HL-60/S4 treated with phorbol 12-myristate 13-acetate at 8.2 ng/mL for 4 days and 3 days (cell line): Measurements from ENCODE around the gene ALDH3B2.
"Not testable (repeated sequence)": the region's sequence is repeated elsewhere in the genome, so short reads cannot be mapped to it uniquely, and the experiment has no call there.

Source experiments
- in situ Hi-C: fragments of 300-500 bp; cut with MboI; formaldehyde crosslinking; loops from 2 replicates; pipeline ENCODE4 v1.15.0; 2022; ENCODE audit warnings: low sequenced_read_pairs

Gene ALDH3B2

GRCh38 chr11:67631411-67631810 is 43.0 kb downstream of the ALDH3B2 start:
- in situ Hi-C loops, result no loop called here

GRCh38 chr11:67630943-67631331 is 43.5 kb downstream of the ALDH3B2 start:
- in situ Hi-C loops, result no loop called here

- in situ Hi-C loops, result no loop called here
Measured at GRCh38 chr11:67630228-67630942, 44.0 kb downstream of the ALDH3B2 start.

DNA sequence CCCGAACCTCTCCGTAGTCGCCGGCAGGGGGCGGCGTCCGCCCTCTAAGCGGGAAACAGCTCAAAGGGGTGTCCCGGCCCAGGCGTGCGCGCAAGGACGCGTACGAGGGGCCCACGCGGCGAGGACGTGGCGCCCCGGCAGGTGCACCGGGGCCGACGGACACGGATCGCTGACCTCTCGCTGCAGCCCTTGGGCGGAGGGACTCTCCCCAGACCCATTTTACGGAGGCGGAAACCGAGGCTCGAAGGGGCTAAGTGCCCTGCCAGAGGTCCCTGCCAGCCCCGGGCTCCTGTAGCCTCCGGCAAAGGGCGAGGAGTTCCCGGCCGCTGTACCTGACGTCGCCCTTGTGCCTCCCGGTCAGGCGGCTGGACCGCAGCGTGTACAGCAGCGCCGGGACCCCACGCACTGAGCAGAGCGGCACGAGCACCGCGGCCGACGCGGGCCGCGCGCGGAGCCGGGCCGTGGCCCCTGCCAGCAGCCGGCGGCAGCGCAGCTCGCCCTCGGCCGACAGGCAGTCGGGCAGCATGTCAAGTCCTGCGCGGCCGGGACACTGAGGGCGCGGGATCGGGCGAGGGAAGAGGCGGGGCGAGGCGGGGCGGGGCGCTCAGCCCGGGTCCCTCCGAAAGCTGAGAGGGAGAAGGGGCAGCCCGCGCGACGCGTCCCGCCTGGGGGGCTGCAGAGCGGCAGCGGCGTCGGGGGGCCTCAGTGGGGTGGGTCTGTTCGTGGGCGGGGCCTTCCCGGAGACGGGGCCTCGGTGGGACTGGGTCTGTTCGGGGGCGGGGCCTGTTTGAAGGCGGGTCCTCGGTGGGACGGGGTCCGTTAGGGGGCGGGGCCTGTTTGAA is 44.8 kb downstream of the ALDH3B2 start, which contains the start of gene NUDT8:
TSS of gene NUDT8 (minus strand) at position 552 of the 842 bp plus-strand sequence. CDS start at position 526, 26 bp downstream.
- in situ Hi-C loops, result no loop called here

- in situ Hi-C loops, result no loop called here
Measured at GRCh38 chr11:67628710-67629385, 45.6 kb downstream of the ALDH3B2 start.

GRCh38 chr11:67627812-67628624 is 46.4 kb downstream of the ALDH3B2 start:
- in situ Hi-C loops, result no loop called here

GRCh38 chr11:67627441-67627811 is 47.0 kb downstream of the ALDH3B2 start:
- in situ Hi-C loops, result no loop called here

DNA sequence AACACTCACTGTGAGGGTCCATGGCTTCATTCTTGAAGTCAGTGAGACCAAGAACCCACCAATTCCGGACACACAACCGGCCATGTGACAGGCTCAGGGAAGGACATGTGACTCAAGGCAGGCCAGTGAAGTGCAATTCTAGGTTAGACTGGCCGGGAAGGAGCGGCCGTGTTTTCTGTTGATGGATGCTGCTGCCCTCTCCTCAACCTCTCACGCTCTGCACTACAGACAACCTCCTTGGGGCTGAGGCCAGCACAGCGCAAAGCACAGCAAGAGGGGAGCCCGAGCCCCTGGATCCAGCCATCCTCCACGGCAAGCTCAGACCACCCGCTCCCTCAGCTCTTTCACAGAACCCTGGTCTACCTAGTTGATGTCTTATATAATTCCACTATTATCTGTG is 47.5 kb downstream of the ALDH3B2 start:
- in situ Hi-C loops, result no loop called here

GRCh38 chr11:67626131-67626833 is 48.1 kb downstream of the ALDH3B2 start:
- in situ Hi-C loops, result not testable (repeated sequence)

DNA sequence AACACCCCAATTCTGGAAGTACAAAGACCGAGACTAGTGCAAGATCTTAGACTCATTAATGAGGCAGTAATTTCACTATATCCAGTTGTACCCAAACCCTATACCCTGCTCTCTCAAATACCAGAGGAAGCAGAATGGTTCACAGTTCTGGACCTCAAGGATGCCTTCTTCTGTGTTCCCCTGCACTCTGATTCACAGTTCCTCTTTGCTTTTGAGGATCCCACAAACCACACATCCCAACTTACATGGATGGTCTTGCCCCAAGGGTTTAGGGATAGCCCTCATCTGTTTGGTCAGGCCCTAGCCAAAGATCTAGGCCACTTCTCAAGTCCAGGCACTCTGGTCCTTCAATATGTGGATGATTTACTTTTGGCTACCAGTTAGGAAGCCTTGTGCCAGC is 50.6 kb downstream of the ALDH3B2 start:
- in situ Hi-C loops, result not testable (repeated sequence)

- in situ Hi-C loops, result not testable (repeated sequence)
Measured at GRCh38 chr11:67622905-67623304, 51.5 kb downstream of the ALDH3B2 start.

GRCh38 chr11:67621928-67622327 is 52.5 kb downstream of the ALDH3B2 start:
- in situ Hi-C loops, result not testable (repeated sequence)

GRCh38 chr11:67620621-67621020 is 53.8 kb downstream of the ALDH3B2 start:
- in situ Hi-C loops, result not testable (repeated sequence)

GRCh38 chr11:67619683-67620618 is 54.5 kb downstream of the ALDH3B2 start:
- in situ Hi-C loops, result not testable (repeated sequence)

DNA sequence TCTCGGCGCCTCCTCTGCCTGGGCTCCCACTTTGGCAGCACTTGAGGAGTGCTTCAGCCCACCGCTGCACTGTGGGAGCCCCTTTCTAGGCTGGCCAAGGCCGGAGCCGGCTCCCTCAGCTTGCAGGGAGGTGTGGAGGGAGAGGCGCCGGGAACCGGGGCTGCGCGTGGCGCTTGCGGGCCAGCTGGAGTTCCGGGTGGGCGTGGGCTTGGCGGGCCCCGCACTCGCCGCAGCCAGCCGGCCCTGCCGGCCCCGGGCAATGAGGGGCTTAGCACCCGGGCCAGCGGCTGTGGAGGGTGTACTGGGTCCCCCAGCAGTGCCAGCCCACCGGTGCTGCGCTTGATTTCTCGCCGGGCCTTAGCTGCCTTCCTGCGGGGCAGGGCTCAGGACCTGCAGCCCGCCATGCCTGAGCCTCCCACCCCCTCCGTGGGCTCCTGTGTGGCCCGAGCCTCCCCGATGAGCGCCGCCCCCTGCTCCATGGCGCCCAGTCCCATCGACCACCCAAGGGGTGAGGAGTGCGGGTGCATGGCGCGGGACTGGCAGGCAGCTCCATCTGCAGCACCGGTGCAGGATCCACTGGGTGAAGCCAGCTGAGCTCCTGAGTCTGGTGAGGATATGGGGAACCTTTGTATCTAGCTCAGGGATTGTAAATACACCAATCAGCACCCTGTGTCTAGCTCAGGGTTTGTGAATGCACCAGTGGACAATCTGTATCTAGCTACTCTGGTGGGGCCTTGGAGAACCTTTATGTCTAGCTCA is 55.3 kb downstream of the ALDH3B2 start:
- in situ Hi-C loops, result not testable (repeated sequence)

GRCh38 chr11:67617243-67617953 is 57.0 kb downstream of the ALDH3B2 start:
- in situ Hi-C loops, result no loop called here

DNA sequence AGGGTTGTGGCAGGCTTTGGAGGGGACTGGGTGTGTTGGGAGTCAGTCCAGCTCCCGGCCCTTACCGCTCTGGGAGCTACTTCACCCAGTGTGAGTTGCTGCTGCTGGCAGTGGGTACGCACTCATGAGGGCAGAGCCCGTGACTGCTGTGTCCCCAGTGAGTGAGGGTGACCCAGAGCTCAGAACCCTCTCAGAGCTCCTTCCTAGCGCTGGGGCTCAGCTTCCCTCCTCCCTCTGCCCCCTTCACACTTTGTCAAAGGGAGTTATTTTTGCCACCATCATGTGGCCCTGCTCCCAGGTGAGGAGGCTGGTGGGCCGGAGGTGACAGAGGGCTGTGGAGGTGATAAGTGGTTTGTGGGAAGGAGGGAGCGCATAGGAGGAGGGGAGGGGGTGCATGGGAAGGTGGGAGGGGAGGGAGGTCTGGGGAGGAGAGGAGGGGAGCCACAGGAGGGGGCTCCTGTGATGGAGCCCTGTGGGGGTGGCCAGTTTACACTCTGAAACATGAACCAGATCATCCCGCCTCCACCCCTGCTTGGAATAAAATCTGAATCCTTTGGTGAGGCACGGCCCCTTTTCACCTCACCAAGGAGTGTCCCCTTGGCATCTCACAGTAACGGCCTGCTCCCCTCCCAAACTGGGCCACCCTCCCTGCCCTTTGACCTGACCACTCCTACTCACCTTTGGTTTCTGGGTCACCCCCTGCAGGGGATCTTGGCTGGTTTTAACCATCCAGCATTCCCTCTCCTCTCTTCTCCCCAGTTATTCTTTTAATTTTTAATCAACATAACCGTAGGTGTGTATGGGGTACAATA is 57.8 kb downstream of the ALDH3B2 start:
- in situ Hi-C loops, result no loop called here
